Measurements from ENCODE around the gene NFX1. TPM values are rescaled to one million over a fixed set of nuclear protein-coding genes. Genes with fewer than 3 reads are reported as not detected.

Gene NFX1
- total and polyA plus RNA-seq, 2 donors (not counting 1 experiment from before 2014, with no cell fraction given) = 67.6 to 76.3 TPM

DNA sequence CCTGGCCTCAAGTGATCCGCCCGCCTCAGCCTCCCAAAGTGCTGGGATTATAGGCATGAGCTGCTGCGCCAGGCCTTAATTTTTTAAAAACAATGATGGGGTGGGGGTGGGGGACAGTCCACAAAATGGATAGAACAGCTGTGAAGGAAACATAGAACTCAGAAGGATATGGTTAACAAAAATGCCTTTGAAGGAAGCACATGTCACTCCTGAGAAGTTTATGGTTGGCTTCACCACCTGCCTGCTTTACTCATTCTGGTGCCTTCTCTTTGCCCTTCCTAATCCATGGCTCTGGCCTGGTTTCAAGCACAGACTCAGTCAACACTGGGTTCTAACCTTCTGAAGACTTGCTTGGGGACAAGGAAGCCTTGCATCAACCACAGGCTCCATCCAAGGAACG, 36.1 kb upstream of the NFX1 start:
- Histone ChIP-seq H3K9me3 (ENCODE audit: control extremely low read depth in 1 of 3, control insufficient read depth in 2 of 3, insufficient read depth in 1 of 3, low read length in 2 of 3) (no peaks in the 10 kb centered on the region), H4K20me1 (ENCODE audit: control insufficient read depth, insufficient read depth, low read length, poor library complexity, severe bottlenecking) (no peaks in the 10 kb centered on the region), H3K36me3 (replicated peaks in 1 of 2; ENCODE audit: control extremely low read depth in 1 of 2, control insufficient read depth in 1 of 2, extremely low read depth in 1 of 2, insufficient read depth in 2 of 2, low read length in 1 of 2) (peaks cover 14 to 65% of the 10 kb centered on the region in 2 experiments), H3K79me2 (ENCODE audit: control insufficient read depth, insufficient read depth, low read length) (peaks cover 5% of the 10 kb centered on the region), H3K4me1 (ENCODE audit: control insufficient read depth in 2 of 2, insufficient read depth in 2 of 2, low read length in 2 of 2) (peaks cover 5 to 9% of the 10 kb centered on the region in 2 donors), H3K27ac (ENCODE audit: low read length in 2 of 2) (no peak overlapping the region), H3K4me2 (replicated peaks; ENCODE audit: low read depth, low read length, poor library complexity, severe bottlenecking) (no peak overlapping the region), H3K27me3 (replicated peaks in 1 of 4; ENCODE audit: control extremely low read depth in 1 of 4, control insufficient read depth in 3 of 4, insufficient read depth in 4 of 4, low read length in 3 of 4) (no peaks in the 10 kb centered on the region), H3K9ac (ENCODE audit: low read length) (no peak overlapping the region), H3K4me3 (ENCODE audit: control extremely low read depth in 1 of 5, extremely low read depth in 1 of 5, insufficient read depth in 1 of 5, low read depth in 2 of 5, low read length in 4 of 5) (no peak overlapping the region), H2AFZ (ENCODE audit: insufficient read depth, low read depth, low read length, poor library complexity, severe bottlenecking) (no peak overlapping the region)
- no peak for DNase-seq
- ChIA-PET CTCF (interaction anchor here (1.3 kb wide), 2 partner anchors 15 to 28 kb away, joined by 3 to 4 read pairs; no protein-coding TSS in a partner anchor), POLR2A (no interaction called here)
- Mint-ChIP-seq H3K4me1 (peaks cover 8% of the 10 kb centered on the region), H3K27me3 (no peaks in the 10 kb centered on the region), H3K4me3 (no peak overlapping the region), H3K27ac (no peak overlapping the region), H3K9me3 (ENCODE audit: insufficient read depth) (no peaks in the 10 kb centered on the region)
- no peak for ATAC-seq (ENCODE audit: low read depth)
- intact Hi-C loops (cut with micrococcal nuclease) = no loop called here
- WGBS (ENCODE audit: insufficient coverage) = 100% methylated on average over 4 of the region's 4 CpGs
- no peak for TF ChIP-seq EZH2 (IDR thresholded peaks at IDR 0.05; ENCODE audit: borderline replicate concordance, insufficient read depth, low read depth, low read length, poor library complexity, severe bottlenecking)
- TF ChIP-seq, protein P1, sequence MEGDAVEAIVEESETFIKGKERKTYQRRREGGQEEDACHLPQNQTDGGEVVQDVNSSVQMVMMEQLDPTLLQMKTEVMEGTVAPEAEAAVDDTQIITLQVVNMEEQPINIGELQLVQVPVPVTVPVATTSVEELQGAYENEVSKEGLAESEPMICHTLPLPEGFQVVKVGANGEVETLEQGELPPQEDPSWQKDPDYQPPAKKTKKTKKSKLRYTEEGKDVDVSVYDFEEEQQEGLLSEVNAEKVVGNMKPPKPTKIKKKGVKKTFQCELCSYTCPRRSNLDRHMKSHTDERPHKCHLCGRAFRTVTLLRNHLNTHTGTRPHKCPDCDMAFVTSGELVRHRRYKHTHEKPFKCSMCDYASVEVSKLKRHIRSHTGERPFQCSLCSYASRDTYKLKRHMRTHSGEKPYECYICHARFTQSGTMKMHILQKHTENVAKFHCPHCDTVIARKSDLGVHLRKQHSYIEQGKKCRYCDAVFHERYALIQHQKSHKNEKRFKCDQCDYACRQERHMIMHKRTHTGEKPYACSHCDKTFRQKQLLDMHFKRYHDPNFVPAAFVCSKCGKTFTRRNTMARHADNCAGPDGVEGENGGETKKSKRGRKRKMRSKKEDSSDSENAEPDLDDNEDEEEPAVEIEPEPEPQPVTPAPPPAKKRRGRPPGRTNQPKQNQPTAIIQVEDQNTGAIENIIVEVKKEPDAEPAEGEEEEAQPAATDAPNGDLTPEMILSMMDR (IDR thresholded peaks at IDR 0.05) = no peak

DNA sequence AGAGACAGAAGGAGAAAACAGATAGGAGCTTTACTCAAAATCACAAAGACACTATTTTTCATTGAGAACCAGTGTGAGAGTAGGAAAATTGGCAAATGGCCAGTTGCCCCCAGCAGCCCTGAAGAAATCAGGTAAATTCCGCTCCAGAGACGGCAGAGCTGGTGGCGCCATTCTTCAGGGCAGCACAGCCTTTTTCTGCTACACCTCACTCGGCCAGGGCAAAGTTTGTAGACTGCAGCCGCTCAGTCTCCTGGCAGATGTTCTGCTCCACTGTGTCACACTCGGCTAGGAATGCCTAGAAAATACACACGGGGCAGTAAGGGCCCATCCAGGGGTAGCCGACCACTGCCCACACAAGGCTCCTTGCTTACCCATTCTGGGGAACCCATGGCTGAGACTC, 35.3 kb upstream of the NFX1 start:
- 98% methylated on average over 7 of the region's 8 CpGs for WGBS (ENCODE audit: insufficient coverage)
- intact Hi-C loops (cut with micrococcal nuclease) = no loop called here
- no peak overlapping the region for H3K27ac ChIP-seq (ENCODE audit: low read length in 2 of 2)
- no peaks in the 10 kb centered on the region for H3K9me3 ChIP-seq (ENCODE audit: control extremely low read depth in 1 of 3, control insufficient read depth in 2 of 3, insufficient read depth in 1 of 3, low read length in 2 of 3)
- no peak overlapping the region for H3K4me2 ChIP-seq (replicated peaks; ENCODE audit: low read depth, low read length, poor library complexity, severe bottlenecking)
- DNase-seq = no peak
- no peak overlapping the region for H2AFZ ChIP-seq (ENCODE audit: insufficient read depth, low read depth, low read length, poor library complexity, severe bottlenecking)
- peaks cover 0 to under 1% of the 10 kb centered on the region in 2 donors for H3K4me1 ChIP-seq (ENCODE audit: control insufficient read depth in 2 of 2, insufficient read depth in 2 of 2, low read length in 2 of 2)
- H3K27me3 ChIP-seq (replicated peaks in 1 of 4; ENCODE audit: control extremely low read depth in 1 of 4, control insufficient read depth in 3 of 4, insufficient read depth in 4 of 4, low read length in 3 of 4) = no peaks in the 10 kb centered on the region
- POLR2A ChIA-PET = no interaction called here
- H4K20me1 ChIP-seq (ENCODE audit: control insufficient read depth, insufficient read depth, low read length, poor library complexity, severe bottlenecking) = no peaks in the 10 kb centered on the region
- H3K9ac ChIP-seq (ENCODE audit: low read length) = no peak overlapping the region
- ATAC-seq (ENCODE audit: low read depth) = no peak
- H3K4me3 ChIP-seq (ENCODE audit: control extremely low read depth in 1 of 5, extremely low read depth in 1 of 5, insufficient read depth in 1 of 5, low read depth in 2 of 5, low read length in 4 of 5) = no peak overlapping the region
- no peaks in the 10 kb centered on the region for H3K27me3 Mint-ChIP-seq
- peaks cover 13% of the 10 kb centered on the region for H3K79me2 ChIP-seq (ENCODE audit: control insufficient read depth, insufficient read depth, low read length)
- H3K4me3 Mint-ChIP-seq = no peak overlapping the region
- TF ChIP-seq EZH2 (IDR thresholded peaks at IDR 0.05; ENCODE audit: borderline replicate concordance, insufficient read depth, low read depth, low read length, poor library complexity, severe bottlenecking) = no peak
- TF ChIP-seq, protein P1 (IDR thresholded peaks at IDR 0.05) = no peak
- peaks cover under 1% of the 10 kb centered on the region for H3K4me1 Mint-ChIP-seq
- H3K36me3 ChIP-seq (replicated peaks in 1 of 2; ENCODE audit: control extremely low read depth in 1 of 2, control insufficient read depth in 1 of 2, extremely low read depth in 1 of 2, insufficient read depth in 2 of 2, low read length in 1 of 2) = peaks cover 14 to 73% of the 10 kb centered on the region in 2 experiments
- CTCF ChIA-PET = interaction anchor here (1.3 kb wide), 1 partner anchor 16 kb away, joined by 4 read pairs; no protein-coding TSS in a partner anchor
- no peaks in the 10 kb centered on the region for H3K9me3 Mint-ChIP-seq (ENCODE audit: insufficient read depth)
- no peak overlapping the region for H3K27ac Mint-ChIP-seq
